Medulla oblongata (tissue), 1 donor: Measurements from ENCODE around the gene SPATA2.
"Not testable (repeated sequence)": the region's sequence is repeated elsewhere in the genome, so short reads cannot be mapped to it uniquely, and the experiment has no call there.

Experiments
- DNase-seq: peaks from one replicate; pipeline ENCODE4 v3.0.0-alpha.2; 2015; ENCODE audit errors: extremely low spot score

The SPATA2 gene

DNA sequence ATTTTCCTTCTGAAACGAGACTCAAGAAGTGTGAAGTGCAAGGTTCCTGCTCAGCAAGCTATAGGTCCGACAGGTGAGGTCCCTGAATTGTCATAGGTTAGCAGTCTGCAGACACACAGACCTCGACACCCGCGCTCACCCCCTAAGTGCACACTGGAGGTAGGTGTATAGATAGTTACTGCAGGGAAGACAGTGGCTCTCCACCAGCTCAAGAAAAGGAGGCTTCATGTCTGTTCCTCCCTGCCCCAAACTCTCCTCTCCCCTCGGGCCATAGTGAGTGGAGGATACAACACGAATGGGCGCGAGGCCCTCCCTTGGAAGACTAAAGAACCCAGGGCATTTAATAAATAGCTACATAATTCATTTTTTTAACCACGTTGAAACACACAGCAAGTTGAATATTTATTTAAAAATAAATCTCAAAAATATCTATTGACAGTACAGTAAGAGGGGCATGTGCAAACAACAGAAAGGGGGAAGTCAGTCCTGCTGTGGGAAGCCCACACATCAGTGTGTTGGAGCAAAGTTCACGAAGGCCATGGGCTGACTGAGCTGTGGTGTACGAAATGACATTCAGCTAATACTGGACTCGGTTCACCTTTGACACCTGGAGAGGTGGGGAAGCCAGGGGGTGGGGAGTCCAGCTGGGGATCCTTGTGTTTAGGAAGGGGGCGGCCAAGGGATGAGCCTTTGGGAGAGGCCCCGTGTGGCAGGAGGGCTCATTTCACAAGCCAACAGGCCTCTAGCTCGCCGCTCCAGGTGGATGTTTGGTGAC is 10.7 kb downstream of the SPATA2 start:
- DNase-seq = no peak

DNA sequence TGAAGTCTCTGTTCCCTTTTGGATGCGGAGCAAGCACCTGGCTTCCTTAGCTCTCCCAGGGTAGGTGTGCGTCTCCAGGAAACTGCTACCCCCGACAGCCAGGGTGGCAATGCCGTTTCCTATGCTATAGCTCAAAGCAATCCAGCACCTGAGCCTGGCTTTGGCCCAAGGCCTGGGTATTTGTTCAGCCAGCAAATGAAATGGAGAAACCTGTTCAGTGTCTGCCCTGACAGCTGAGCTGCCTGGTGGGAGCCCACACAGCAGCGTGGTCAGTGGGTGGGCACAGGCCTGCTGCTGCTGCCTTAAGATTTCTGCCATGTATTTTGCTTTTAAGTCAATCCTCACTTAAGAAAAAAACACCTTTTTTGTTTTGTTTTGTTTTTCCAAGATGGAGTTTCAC is 13.7 kb downstream of the SPATA2 start:
- DNase-seq = no peak

DNA sequence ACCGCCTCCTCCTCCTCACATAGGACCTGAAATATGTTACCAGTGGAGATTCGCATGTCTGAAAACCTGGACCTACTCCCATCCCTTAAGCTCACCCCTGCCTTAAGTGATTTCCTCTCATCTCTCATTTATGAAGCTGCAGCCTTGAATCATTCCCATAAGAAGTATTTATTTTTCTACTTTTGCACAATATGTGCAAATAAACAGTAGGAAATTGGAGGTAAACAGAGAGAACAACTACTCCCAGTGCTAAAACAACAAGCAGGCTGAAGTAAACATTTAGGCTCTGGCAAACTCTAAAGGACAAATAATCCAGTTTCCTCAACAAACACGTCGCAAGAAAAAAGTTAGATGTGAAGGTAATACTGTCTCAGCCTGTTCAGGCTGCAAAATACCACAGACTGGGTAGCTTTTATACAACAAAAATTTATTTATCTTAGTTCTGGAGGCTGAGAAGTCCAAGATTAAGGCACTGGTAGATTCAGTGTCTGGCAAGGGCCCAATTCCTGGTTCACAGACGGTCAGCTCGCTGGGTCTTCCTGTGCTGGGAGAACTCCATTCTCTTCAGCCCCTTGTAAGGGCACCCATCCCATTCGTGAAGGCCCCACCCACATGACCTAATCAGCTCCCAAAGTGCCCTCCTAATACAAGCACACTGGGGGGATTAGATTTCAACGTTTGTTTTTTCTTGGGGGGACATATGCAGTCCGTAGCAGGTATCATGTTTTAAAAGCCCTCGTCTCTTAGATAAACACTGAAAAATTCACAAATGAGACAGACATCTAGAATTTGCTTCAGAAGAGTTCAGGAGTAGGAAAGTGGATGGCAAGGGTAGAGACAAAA is 15.6 kb downstream of the SPATA2 start:
- DNase-seq = no peak

DNA sequence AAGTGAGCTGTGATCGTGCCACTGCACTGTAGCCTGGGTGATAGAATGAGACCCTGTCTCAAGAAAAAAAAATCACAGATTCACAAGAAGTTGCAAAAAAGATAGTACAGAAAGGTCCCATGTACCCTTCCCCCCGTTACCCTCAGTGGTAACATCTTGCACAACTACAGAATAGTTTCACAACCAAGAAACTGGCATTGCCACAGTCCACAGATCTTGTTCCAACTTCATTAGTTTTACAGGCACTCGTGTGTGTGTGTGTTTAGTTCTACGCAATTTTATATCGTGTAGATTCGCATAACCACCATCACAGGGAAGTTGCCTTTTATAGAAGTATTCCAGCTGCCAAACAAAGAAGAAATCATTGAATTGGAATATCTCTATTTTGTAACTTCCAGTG is 19.1 kb downstream of the SPATA2 start:
- DNase-seq = peak; percentile 21

GRCh38 chr20:49895474-49896093 is 19.7 kb downstream of the SPATA2 start:
- not testable (repeated sequence) for DNase-seq

DNA sequence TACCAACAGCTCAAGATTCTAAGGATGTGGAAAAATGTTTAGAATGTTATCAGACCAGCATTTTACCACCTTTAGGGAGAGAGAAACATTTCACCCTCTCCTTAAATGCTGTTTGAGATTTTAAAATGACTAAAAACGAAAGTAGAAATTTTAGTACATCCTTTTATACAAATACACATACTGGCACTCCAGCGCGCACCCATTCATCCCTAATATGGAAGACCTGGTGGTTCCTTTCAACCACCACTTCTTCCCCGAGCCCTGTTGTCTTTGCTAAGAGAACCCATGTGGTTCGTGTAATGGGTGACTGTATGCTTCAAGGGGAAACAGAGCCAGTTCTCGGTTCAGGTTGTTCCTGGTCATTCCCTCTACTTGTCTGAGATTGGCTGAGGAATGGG is 21.3 kb downstream of the SPATA2 start:
- DNase-seq = no peak

- peak; percentile 29 for DNase-seq
Observed at GRCh38 chr20:49893242-49894072, 21.9 kb downstream of the SPATA2 start.

- DNase-seq = no peak
Observed at GRCh38 chr20:49892817-49893216, 22.5 kb downstream of the SPATA2 start.

GRCh38 chr20:49892260-49892659 is 23.1 kb downstream of the SPATA2 start:
- peak; percentile 66 for DNase-seq

- no peak for DNase-seq
Observed at GRCh38 chr20:49891476-49892110, 23.7 kb downstream of the SPATA2 start.

- DNase-seq = peak; percentile 41
Observed at GRCh38 chr20:49890471-49891361, 24.6 kb downstream of the SPATA2 start.

GRCh38 chr20:49889935-49890333 is 25.4 kb downstream of the SPATA2 start:
- no peak for DNase-seq

GRCh38 chr20:49889001-49889934 is 26.1 kb downstream of the SPATA2 start:
- DNase-seq = no peak

- peak; percentile 94 for DNase-seq
Observed at GRCh38 chr20:49888212-49889000, 26.9 kb downstream of the SPATA2 start.

GRCh38 chr20:49887251-49888211 is 27.8 kb downstream of the SPATA2 start:
- DNase-seq = peak; percentile 47

DNA sequence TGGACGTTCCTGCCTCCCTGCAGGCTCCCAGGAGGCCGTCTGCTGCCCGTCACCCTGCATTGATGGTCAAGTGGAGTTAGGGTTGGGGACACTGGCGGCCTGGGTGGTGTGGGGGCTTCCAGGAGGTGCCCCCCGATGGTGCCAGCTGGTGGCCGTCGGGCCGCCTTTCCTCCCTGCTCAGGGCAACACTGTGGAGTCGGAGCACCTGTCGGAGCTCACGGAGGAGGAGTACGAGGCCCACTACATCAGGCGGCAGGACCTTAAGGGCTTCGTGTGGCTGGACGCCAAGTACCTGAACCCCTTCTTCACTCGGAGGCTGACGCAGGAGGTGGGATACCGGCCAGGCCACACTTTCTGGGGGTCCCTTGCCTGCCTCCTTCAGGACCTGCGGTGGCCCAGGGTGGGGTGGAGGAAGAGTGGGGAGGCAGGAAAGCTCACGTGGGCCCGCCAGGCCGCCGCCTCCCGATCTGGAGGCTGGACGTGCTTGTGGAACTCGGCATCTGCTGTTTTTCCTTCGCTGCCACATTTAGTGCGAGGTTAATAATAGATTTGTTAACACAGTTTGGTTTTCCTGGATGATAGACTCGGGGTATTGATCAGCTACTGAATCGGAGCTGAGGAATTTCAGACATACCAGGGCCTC is 28.6 kb downstream of the SPATA2 start:
- DNase-seq = no peak
